GM13976 (cell line): Measurements from ENCODE around the gene MNX1.

ENCODE experiments used
- DNase-seq: peaks from one replicate; pipeline ENCODE4 v3.0.0; 2012; ENCODE audit warnings: low spot score
- in situ Hi-C: fragments of 300-500 bp; cut with MboI; formaldehyde crosslinking; loops from one replicate; pipeline ENCODE4 v1.12.0; 2022; ENCODE audit warnings: low sequenced_read_pairs, mixed read lengths, inconsistent platforms; ENCODE audit not compliant: unreplicated experiment
- TF ChIP-seq, protein P1 (sequence below): IDR thresholded peaks from 2 replicates; pipeline ENCODE4 v1.5.1; 2012; ENCODE audit warnings: borderline replicate concordance, mild to moderate bottlenecking; ENCODE audit not compliant: insufficient read depth; ENCODE audit errors: extremely low read depth, missing control alignments, control extremely low read depth

Gene MNX1

DNA sequence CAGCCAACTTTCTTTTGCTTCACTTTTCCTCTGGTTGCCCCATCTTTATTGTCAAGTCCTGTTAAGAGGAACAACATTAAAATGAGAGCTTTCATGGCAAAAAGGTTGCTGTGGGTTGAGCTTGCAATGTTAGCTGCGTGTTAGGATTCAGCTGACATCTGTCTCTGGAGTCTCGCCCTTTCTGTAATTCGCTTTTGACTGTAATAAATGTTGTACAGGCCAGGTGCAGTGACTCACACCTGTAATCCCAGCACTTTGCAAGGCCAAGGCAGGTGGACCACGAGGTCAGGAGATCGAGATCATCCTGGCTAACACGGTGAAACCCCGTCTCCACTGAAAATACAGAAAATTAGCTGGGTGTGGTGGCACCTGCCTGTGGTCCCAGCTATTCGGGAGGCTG, 24.1 kb downstream of the MNX1 start:
- TF ChIP-seq, protein P1, sequence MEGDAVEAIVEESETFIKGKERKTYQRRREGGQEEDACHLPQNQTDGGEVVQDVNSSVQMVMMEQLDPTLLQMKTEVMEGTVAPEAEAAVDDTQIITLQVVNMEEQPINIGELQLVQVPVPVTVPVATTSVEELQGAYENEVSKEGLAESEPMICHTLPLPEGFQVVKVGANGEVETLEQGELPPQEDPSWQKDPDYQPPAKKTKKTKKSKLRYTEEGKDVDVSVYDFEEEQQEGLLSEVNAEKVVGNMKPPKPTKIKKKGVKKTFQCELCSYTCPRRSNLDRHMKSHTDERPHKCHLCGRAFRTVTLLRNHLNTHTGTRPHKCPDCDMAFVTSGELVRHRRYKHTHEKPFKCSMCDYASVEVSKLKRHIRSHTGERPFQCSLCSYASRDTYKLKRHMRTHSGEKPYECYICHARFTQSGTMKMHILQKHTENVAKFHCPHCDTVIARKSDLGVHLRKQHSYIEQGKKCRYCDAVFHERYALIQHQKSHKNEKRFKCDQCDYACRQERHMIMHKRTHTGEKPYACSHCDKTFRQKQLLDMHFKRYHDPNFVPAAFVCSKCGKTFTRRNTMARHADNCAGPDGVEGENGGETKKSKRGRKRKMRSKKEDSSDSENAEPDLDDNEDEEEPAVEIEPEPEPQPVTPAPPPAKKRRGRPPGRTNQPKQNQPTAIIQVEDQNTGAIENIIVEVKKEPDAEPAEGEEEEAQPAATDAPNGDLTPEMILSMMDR, result no peak
- in situ Hi-C loops, result no loop called here

DNA sequence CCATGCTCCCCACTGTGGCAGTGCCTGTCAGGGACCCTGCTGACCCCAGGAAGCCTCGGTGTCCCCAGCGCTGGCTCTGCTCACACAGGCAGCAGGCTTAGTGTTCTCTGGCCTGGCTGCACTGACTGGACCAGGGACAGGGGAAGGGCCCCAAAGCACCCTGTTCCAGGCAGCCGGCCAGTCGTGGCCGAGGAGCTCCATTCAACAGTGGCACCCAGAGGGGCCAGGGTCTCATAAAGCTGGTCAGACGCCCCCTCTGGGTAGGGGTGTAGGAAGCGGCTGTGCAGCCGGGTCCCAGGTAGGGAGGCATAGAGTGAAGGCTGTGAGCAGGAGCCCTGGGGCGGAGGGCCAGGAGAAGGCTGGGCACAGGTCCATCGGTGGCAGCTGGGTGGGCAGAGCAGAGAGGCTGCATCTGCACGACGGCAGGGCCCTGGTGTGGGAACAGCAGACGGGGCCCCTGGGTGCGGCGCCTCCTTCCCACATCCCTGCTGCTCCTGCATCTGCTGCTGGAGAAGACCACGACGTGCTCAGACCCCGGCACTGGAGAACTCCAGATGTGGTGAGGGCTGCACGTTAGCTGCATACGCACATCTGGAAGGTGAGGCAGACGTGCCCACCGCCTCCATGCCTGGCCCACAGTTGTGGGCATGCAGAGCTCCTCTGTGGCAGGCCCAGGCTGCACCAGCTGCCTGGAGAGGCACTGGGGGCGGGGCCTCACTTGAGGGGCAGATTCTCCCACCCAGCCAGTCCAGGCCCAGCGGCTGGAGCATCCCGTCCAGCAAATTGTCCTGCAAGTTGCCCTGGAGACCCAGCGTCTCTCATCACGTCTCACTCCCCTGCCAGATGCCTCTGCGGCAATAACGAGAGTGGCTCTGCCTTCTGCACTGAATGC, 25.1 kb downstream of the MNX1 start:
- TF ChIP-seq, protein P1, result no peak
- no peak for DNase-seq
- in situ Hi-C loops, result no loop called here

More for the DNA sequence above, 24.1 kb downstream of the MNX1 start:
- DNase-seq, result no peak

DNA sequence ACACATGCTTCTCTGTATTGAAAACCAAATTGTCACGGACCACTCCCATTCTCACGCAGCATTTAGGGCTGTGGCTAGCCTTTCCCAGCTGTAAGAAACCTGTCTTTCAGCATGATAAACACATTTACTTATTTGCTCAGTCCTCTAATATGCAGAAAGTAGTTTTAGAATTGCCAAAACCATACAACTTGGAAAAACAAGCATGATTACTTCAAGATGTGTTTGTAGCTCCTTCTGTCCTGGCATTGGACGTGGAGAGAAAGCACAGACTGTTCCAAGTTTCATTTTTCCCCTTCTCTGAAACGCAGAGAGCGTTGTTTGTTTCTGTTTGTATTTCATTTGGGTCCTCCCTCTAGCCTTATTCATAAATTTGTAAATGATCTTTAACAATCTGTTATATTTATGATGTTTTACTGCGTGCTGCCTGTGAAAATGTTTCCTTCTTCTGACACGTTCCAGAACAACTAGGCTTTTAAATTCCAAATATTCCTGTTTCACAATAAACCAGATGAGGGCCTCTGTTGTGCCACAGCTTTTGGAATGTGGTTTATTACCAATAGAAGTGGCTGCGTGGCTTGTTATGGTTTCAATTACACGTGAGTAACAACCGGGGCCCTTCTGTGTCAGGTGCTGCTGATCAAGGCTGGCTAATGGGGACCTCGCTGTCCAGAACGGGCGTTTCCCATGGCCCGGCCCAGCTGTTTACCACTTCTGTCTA, 26.1 kb downstream of the MNX1 start:
- TF ChIP-seq, protein P1, result no peak
- no peak for DNase-seq
- in situ Hi-C loops, result no loop called here

DNA sequence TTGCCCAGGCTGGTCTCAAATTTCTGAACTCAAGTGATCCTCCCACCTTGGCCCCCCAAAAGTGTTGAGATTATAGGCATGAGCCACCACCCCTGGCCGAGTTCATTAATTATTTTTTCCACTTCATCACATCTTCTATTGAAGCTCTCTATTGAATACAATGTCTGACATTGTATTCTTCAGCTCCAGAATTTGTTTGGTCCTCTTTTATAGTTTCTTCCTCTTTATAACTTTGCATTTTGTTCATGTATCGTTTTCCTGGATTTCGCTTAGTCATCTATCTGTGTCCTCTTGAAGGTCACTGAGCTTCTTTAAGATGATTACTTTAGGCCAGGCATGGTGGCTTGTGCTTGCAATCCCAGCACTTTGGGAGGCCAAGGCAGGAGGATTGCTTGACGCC, 30.8 kb downstream of the MNX1 start:
- in situ Hi-C loops, result no loop called here
- DNase-seq, result no peak
- TF ChIP-seq, protein P1, result no peak

DNA sequence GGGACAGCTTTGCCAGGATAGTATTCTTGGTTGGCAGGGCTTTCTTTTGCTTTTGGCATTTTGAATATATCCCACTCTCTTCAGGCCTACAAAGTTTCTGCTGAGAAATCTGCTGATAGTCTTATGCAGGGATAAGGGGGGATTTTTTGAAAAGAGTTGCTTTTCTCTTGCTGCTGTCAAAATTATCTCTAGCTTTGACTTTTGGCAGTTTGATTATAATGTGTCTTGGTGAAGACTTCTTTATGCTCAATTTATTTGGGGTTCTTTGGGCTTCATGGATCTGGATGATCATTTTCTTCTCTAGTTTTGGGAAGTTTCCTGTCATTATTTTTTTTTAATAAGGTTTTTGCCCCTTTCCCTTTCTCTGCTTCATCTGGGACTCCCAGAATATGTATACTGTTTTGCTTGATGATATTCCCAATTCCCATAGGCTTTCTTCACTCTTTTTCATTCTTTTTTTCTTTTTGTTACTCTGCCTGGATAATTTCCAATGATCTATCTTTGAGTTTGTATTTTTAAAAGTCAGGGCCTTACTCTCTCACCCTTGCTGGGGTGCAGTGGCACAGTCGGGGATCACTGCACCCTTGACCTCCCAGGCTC, 31.4 kb downstream of the MNX1 start:
- no peak for DNase-seq
- TF ChIP-seq, protein P1, result no peak
- in situ Hi-C loops, result no loop called here

DNA sequence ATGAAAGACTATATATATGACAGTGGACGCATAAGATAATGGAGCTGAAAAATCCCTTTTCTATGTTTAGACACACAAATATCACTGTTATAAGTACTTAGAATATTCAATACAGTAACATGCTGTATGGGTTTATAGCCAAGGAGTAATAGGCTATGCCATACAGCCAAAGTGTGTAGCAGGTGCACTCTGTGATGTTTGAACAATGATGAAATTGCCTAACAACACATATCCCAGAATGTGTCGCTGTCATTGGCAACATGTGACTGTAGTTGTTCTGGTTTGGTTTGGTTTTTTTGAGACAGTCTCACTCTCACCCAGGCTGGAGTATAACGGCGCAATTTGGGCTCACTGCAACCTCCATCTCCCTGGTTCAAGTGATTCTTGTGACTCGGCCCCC, 34.8 kb downstream of the MNX1 start:
- DNase-seq, result no peak
- in situ Hi-C loops, result no loop called here
- TF ChIP-seq, protein P1, result no peak
